B cell (primary cell): ENCODE data around the gene PAPLN. TPM values are rescaled to one million over a fixed set of nuclear protein-coding genes. Genes with fewer than 3 reads are reported as not detected.

Source experiments
- ATAC-seq: fragments of 200-7000 bp; cut with Tn5 transposase; one replicate; pipeline ENCODE4 v1.10.0; 2021; ENCODE audit warnings: low read depth, mild to moderate bottlenecking, moderate number of reproducible peaks, moderate library complexity
- CTCF ChIA-PET: fragments of 350-600 bp; sonication (Branson Sonifier 250); formaldehyde crosslinking; loops from one replicate; lab custom pipeline; 2021; ENCODE audit warnings: antibody characterized with exemption, inconsistent platforms; lab: Charles Lee
- POLR2A ChIA-PET: fragments of 350-600 bp; sonication (Branson Sonifier 250); formaldehyde crosslinking; loops from one replicate; lab custom pipeline; 2021; ENCODE audit warnings: antibody characterized with exemption; lab: Charles Lee
- DNase-seq: peaks from one replicate; pipeline ENCODE4 v3.0.0; 2013
- H2AFZ ChIP-seq: 2 replicates; pipeline ENCODE4 v1.6.1; 2012; ENCODE audit warnings: mild to moderate bottlenecking, low read depth, low read length; ENCODE audit not compliant: insufficient read depth, poor library complexity, severe bottlenecking
- H3K27ac ChIP-seq, 2 donors: 1 replicate in 1 of 2; 2 replicates in 1 of 2; pipeline ENCODE4 v1.5.1; 2012 to 2013; ENCODE audit warnings: low read length in 2 of 2, mild to moderate bottlenecking in 2 of 2, moderate library complexity in 1 of 2
- H3K27me3 ChIP-seq, 4 experiments: fragments of 200-600 bp in 1 of 4; sonication (generic) in 1 of 4; replicated peaks in 1 of 4; 1 replicate in 2 of 4; 2 replicates in 2 of 4; pipeline versions ENCODE4 v1.6.1 to v1.7.0; 2013 to 2016; ENCODE audit warnings: low read length in 3 of 4, mild to moderate bottlenecking in 2 of 4, mixed read lengths in 1 of 4, moderate library complexity in 1 of 4; ENCODE audit not compliant: insufficient read depth in 4 of 4, control insufficient read depth in 3 of 4; ENCODE audit errors: control extremely low read depth in 1 of 4
- H3K36me3 ChIP-seq, 2 experiments: replicated peaks in 1 of 2; 1 replicate in 1 of 2; 2 replicates in 1 of 2; pipeline versions ENCODE4 v1.6.1 to v1.7.1; 2013; ENCODE audit warnings: low read length in 1 of 2; ENCODE audit not compliant: insufficient read depth in 2 of 2, control insufficient read depth in 1 of 2; ENCODE audit errors: control extremely low read depth in 1 of 2, extremely low read depth in 1 of 2
- H3K4me1 ChIP-seq, 2 donors: fragments of 200-600 bp in 1 of 2; sonication (generic) in 1 of 2; 1 replicate in 1 of 2; 2 replicates in 1 of 2; pipeline versions ENCODE4 v1.5.1 to v1.6.1; 2013 to 2017; ENCODE audit warnings: low read length in 2 of 2; ENCODE audit not compliant: control insufficient read depth in 2 of 2, insufficient read depth in 2 of 2
- H3K4me2 ChIP-seq: replicated peaks from 2 replicates; pipeline ENCODE3; 2012; ENCODE audit warnings: mild to moderate bottlenecking, low read depth, low read length; ENCODE audit not compliant: poor library complexity, severe bottlenecking
- H3K4me3 ChIP-seq, 5 experiments: fragments of 200-600 bp in 1 of 5; sonication (generic) in 1 of 5; 1 replicate in 3 of 5; 2 replicates in 2 of 5; pipeline versions ENCODE4 v1.5.1 to v1.7.0; 2011 to 2016; ENCODE audit warnings: low read length in 4 of 5, mild to moderate bottlenecking in 4 of 5, low read depth in 2 of 5, control low read depth in 1 of 5, moderate library complexity in 1 of 5; ENCODE audit not compliant: insufficient read depth in 1 of 5; ENCODE audit errors: control extremely low read depth in 1 of 5, extremely low read depth in 1 of 5
- H3K79me2 ChIP-seq: fragments of 200-600 bp; sonication (generic); one replicate; pipeline ENCODE4 v1.6.0; 2016; ENCODE audit warnings: low read length; ENCODE audit not compliant: control insufficient read depth, insufficient read depth
- H3K9ac ChIP-seq: fragments of 200-600 bp; sonication (generic); 2 replicates; pipeline ENCODE4 v1.6.1; 2017; ENCODE audit warnings: mild to moderate bottlenecking, low read length, moderate library complexity
- H3K9me3 ChIP-seq, 3 donors: one replicate each; pipeline versions ENCODE4 v1.6.1 to v1.7.1; 2013; ENCODE audit warnings: low read length in 2 of 3; ENCODE audit not compliant: control insufficient read depth in 2 of 3, insufficient read depth in 1 of 3; ENCODE audit errors: control extremely low read depth in 1 of 3
- H4K20me1 ChIP-seq: 2 replicates; pipeline ENCODE4 v1.6.0; 2012; ENCODE audit warnings: mild to moderate bottlenecking, low read length; ENCODE audit not compliant: insufficient read depth, control insufficient read depth, poor library complexity, severe bottlenecking
- H3K27ac Mint-ChIP-seq: one replicate; pipeline ENCODE4 v1.8.0; 2021; ENCODE audit warnings: mixed read lengths
- H3K27me3 Mint-ChIP-seq: one replicate; pipeline ENCODE4 v1.8.0; 2021; ENCODE audit warnings: mixed read lengths
- H3K4me1 Mint-ChIP-seq: one replicate; pipeline ENCODE4 v1.8.0; 2021; ENCODE audit warnings: mixed read lengths
- H3K4me3 Mint-ChIP-seq: one replicate; pipeline ENCODE4 v1.8.0; 2021; ENCODE audit warnings: mixed read lengths
- H3K9me3 Mint-ChIP-seq: one replicate; pipeline ENCODE4 v1.8.0; 2022; ENCODE audit warnings: mixed read lengths; ENCODE audit not compliant: insufficient read depth
- EZH2 ChIP-seq: IDR thresholded peaks from 2 replicates; pipeline ENCODE4 v1.6.1; 2012; ENCODE audit warnings: borderline replicate concordance, low read depth, mild to moderate bottlenecking, moderate library complexity, low read length; ENCODE audit not compliant: insufficient read depth, poor library complexity, severe bottlenecking
- WGBS: methylation state at CpG from one replicate; pipeline ENCODE4 v1.1.5; 2013; ENCODE audit warnings: missing lambda C conversion rate; ENCODE audit not compliant: insufficient coverage; 5-methylcytosine and 5-hydroxymethylcytosine counted together
- intact Hi-C: fragments of 100-400 bp; cut with micrococcal nuclease; formaldehyde crosslinking; loops from one replicate; pipeline ENCODE4 v1.10.0; 2022
- polyA plus RNA-seq: library from polyadenylated mRNA; depleted of rRNA; stranded (reverse); fragments of >200 nt; gene quantifications from 2 replicates; pipeline ENCODE4 v1.2.3, GENCODE V29; 2012
- total RNA-seq, 2 donors: library from RNA; stranded (reverse); fragments of 120-200 nt in 1 of 2; gene quantifications; 1 replicate in 1 of 2; 2 replicates in 1 of 2; pipeline versions ENCODE4 v1.2.3 to v1.2.4, GENCODE V29; 2013 to 2022
- TF ChIP-seq, protein P1 (sequence below): fragments of 200-600 bp; IDR thresholded peaks from one replicate; pipeline ENCODE4 v1.8.0; 2022; ENCODE audit warnings: antibody characterized with exemption, mild to moderate bottlenecking

PAPLN gene
- total and polyA plus RNA-seq, 2 donors (not counting 1 experiment from before 2014, with no cell fraction given): 0.69 to 1.5 TPM

DNA sequence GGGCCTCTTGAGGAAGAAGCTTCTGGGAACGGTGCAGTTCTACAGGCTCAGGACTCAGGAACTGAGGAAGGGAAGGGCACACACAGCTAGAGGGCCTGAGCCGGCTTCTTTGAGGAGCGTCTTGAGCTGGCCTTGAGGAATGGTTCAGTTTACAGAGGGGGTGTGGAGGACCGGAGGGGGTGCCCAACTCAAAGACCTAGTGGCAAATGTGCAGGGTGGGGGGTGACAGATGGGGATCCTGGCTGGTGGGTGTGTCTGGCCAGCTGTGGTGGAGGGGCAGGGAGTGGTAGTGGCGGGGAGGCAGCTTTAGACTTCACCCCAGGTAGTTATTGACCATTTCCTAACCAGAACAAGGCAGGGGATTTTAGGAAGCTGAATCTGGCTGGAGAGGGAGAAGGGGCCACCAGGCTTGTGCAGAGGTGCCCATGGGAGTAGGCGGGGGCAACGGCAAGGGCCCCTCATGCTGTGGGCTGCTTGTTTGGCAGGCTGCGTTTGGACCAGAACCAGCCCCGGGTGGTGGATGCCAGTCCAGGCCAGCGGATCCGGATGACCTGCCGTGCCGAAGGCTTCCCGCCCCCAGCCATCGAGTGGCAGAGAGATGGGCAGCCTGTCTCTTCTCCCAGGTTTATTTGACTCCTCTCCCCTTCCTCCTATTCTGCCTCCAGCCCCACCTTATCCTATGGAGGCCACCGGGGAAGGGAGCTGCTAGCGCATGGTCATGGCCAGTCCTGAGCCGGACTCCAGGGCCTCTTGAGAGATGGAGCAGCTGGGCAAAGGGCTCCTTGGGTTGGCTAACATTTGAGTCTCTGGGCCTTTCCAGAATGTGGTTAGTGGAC, 27.8 kb downstream of the PAPLN start:
- H3K4me1 Mint-ChIP-seq: peaks cover 9% of the 10 kb centered on the region
- H3K9me3 ChIP-seq: no peaks in the 10 kb centered on the region
- H3K4me3 Mint-ChIP-seq: no peak overlapping the region
- H3K79me2 ChIP-seq: no peaks in the 10 kb centered on the region
- DNase-seq: no peak
- H3K27ac Mint-ChIP-seq: no peak overlapping the region
- H3K9ac ChIP-seq: no peak overlapping the region
- no peak for TF ChIP-seq EZH2
- TF ChIP-seq, protein P1, sequence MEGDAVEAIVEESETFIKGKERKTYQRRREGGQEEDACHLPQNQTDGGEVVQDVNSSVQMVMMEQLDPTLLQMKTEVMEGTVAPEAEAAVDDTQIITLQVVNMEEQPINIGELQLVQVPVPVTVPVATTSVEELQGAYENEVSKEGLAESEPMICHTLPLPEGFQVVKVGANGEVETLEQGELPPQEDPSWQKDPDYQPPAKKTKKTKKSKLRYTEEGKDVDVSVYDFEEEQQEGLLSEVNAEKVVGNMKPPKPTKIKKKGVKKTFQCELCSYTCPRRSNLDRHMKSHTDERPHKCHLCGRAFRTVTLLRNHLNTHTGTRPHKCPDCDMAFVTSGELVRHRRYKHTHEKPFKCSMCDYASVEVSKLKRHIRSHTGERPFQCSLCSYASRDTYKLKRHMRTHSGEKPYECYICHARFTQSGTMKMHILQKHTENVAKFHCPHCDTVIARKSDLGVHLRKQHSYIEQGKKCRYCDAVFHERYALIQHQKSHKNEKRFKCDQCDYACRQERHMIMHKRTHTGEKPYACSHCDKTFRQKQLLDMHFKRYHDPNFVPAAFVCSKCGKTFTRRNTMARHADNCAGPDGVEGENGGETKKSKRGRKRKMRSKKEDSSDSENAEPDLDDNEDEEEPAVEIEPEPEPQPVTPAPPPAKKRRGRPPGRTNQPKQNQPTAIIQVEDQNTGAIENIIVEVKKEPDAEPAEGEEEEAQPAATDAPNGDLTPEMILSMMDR: no peak
- H3K36me3 ChIP-seq: no peaks in the 10 kb centered on the region
- 89% methylated on average over 16 of the region's 18 CpGs for WGBS
- ATAC-seq: no peak
- no peaks in the 10 kb centered on the region for H3K9me3 Mint-ChIP-seq
- POLR2A ChIA-PET: no interaction called here
- H4K20me1 ChIP-seq: no peaks in the 10 kb centered on the region
- H3K27me3 ChIP-seq: peaks cover 0 to 3% (median 0%) of the 10 kb centered on the region in 4 experiments
- H3K4me1 ChIP-seq: peaks cover 6 to 7% of the 10 kb centered on the region in 2 donors
- intact Hi-C loops: no loop called here
- H3K27ac ChIP-seq: no peak overlapping the region
- no peak overlapping the region for H3K4me3 ChIP-seq
- peaks cover 4% of the 10 kb centered on the region for H3K27me3 Mint-ChIP-seq
- CTCF ChIA-PET: interaction anchor here (1.3 kb wide), 1 partner anchor 31 kb away, joined by 3 read pairs; no protein-coding TSS in a partner anchor
- H3K4me2 ChIP-seq: no peak overlapping the region
- H2AFZ ChIP-seq: no peak overlapping the region

DNA sequence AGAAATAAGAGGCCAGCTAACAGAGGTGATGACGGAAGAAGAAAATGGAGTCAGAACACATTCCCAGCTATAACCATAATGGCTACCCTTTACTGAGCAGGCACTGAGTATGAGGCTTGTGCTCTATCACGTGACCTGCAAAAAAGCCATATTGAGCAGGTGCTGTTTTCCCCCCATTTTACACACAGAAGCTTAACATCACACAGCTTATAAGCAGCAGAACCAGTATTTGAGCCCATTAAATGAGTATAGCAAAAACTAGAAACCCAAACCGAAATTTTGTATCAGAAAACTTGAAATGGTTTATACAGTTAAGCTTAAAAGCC, 28.4 kb downstream of the PAPLN start:
- ChIA-PET CTCF (no interaction called here), POLR2A (no interaction called here)
- Histone ChIP-seq H3K9ac (no peak overlapping the region), H3K4me2 (no peak overlapping the region), H3K9me3 (no peaks in the 10 kb centered on the region), H3K4me1 (peaks cover 11 to 12% of the 10 kb centered on the region in 2 donors), H2AFZ (no peak overlapping the region), H4K20me1 (no peaks in the 10 kb centered on the region), H3K27ac (no peak overlapping the region), H3K4me3 (no peak overlapping the region), H3K27me3 (peaks cover 0 to 3% (median 0%) of the 10 kb centered on the region in 4 experiments), H3K79me2 (no peaks in the 10 kb centered on the region), H3K36me3 (no peaks in the 10 kb centered on the region)
- no peak overlapping the region for H3K27ac Mint-ChIP-seq
- TF ChIP-seq EZH2: no peak
- TF ChIP-seq, protein P1: no peak
- no peaks in the 10 kb centered on the region for H3K9me3 Mint-ChIP-seq
- peaks cover 15% of the 10 kb centered on the region for H3K4me1 Mint-ChIP-seq
- H3K27me3 Mint-ChIP-seq: peaks cover 4% of the 10 kb centered on the region
- DNase-seq (no peak), ATAC-seq (no peak)
- no peak overlapping the region for H3K4me3 Mint-ChIP-seq
- intact Hi-C loops: no loop called here
- WGBS: 100% methylated on average over 2 of the region's 3 CpGs
